Subcutaneous adipose tissue (tissue), 4 donors: Measurements from ENCODE around the gene PCBP4. TPM values are rescaled to one million over a fixed set of nuclear protein-coding genes. Genes with fewer than 3 reads are reported as not detected.

ENCODE experiments used
- CTCF ChIP-seq: fragments of 450-650 bp; IDR thresholded peaks from one replicate; pipeline ENCODE4 v1.5.1; 2016; ENCODE audit warnings: low read depth, mild to moderate bottlenecking, control low read depth, antibody characterized with exemption, moderate library complexity
- total RNA-seq, 4 donors: library from RNA; depleted of rRNA; stranded (reverse); fragments of >200 nt; gene quantifications; one replicate each; pipeline ENCODE4 v1.1.0, GENCODE V29; 2016

Gene PCBP4
- total RNA-seq, 4 donors from 2014 or later, result 10.8 to 39.9 (median 19.0) TPM

- TF ChIP-seq CTCF, result no peak
Observed at GRCh38 chr3:51948016-51948580, 19.2 kb downstream of the PCBP4 start.

GRCh38 chr3:51947215-51947900 is 19.9 kb downstream of the PCBP4 start:
- no peak for TF ChIP-seq CTCF

GRCh38 chr3:51946796-51947195 is 20.5 kb downstream of the PCBP4 start:
- TF ChIP-seq CTCF, result no peak

GRCh38 chr3:51945926-51946705 is 21.1 kb downstream of the PCBP4 start:
- no peak for TF ChIP-seq CTCF

- no peak for TF ChIP-seq CTCF
Observed at GRCh38 chr3:51945031-51945840, 22.0 kb downstream of the PCBP4 start.

- TF ChIP-seq CTCF, result no peak
Observed at GRCh38 chr3:51944451-51945021, 22.7 kb downstream of the PCBP4 start.
